ENCODE results near the gene TAB2.
"Not testable (repeated sequence)": the region's sequence is repeated elsewhere in the genome, so short reads cannot be mapped to it uniquely, and the experiment has no call there.

DNA sequence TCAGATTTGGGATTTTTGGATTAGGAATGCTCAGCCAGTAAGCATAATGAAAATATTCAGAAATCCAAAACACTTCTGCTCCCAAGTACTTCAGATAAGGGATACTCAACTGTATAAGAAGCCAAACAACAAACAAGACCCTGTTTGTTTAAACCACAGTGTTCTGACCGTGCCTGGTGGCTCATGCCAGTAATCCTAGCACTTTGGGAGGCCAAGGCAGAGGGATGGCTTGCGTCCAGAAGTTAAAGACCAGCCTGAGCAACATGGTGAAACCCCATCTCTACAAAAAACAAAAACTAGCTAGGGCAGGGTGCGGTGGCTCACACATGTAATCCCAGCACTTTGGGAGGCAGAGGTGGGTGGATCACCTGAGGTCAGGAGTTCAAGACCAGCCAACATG, 142.7 kb downstream of the TAB2 start:
- TF ChIP-seq, protein P1, sequence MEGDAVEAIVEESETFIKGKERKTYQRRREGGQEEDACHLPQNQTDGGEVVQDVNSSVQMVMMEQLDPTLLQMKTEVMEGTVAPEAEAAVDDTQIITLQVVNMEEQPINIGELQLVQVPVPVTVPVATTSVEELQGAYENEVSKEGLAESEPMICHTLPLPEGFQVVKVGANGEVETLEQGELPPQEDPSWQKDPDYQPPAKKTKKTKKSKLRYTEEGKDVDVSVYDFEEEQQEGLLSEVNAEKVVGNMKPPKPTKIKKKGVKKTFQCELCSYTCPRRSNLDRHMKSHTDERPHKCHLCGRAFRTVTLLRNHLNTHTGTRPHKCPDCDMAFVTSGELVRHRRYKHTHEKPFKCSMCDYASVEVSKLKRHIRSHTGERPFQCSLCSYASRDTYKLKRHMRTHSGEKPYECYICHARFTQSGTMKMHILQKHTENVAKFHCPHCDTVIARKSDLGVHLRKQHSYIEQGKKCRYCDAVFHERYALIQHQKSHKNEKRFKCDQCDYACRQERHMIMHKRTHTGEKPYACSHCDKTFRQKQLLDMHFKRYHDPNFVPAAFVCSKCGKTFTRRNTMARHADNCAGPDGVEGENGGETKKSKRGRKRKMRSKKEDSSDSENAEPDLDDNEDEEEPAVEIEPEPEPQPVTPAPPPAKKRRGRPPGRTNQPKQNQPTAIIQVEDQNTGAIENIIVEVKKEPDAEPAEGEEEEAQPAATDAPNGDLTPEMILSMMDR (IDR thresholded peaks at IDR 0.05 in 4 of 5, conservative IDR thresholded peaks at IDR 0.05 in 1 of 5) = not testable (repeated sequence)
- TF ChIP-seq POLR2A (IDR thresholded peaks at IDR 0.05) = not testable (repeated sequence)
